HG03095 (cell line): ENCODE measurements around the gene PTPN1.
"Not testable (repeated sequence)": the region's sequence is repeated elsewhere in the genome, so short reads cannot be mapped to it uniquely, and the experiment has no call there.

Experiments used
- ATAC-seq: cut with Tn5 transposase; IDR thresholded peaks from one replicate; pipeline ENCODE4 v1.9.1; 2021; ENCODE audit warnings: moderate library complexity; ENCODE audit not compliant: unreplicated experiment

The PTPN1 gene

GRCh38 chr20:50478162-50478990 lies 31.8 kb upstream of the PTPN1 start:
- ATAC-seq = no peak

GRCh38 chr20:50481741-50482140 lies 28.4 kb upstream of the PTPN1 start:
- no peak for ATAC-seq

- ATAC-seq = no peak
Observed at GRCh38 chr20:50482396-50482981, 27.7 kb upstream of the PTPN1 start.

- ATAC-seq = no peak
Observed at GRCh38 chr20:50484271-50484976, 25.8 kb upstream of the PTPN1 start.

GRCh38 chr20:50487397-50487796 lies 22.8 kb upstream of the PTPN1 start:
- ATAC-seq = no peak

- no peak for ATAC-seq
Observed at GRCh38 chr20:50488236-50488806, 21.9 kb upstream of the PTPN1 start.

- ATAC-seq = no peak
Observed at GRCh38 chr20:50491168-50491567, 19.0 kb upstream of the PTPN1 start.

- ATAC-seq = no peak
Observed at GRCh38 chr20:50491926-50492634, 18.1 kb upstream of the PTPN1 start.

GRCh38 chr20:50493881-50494253 lies 16.3 kb upstream of the PTPN1 start:
- ATAC-seq = no peak

GRCh38 chr20:50494428-50494827 lies 15.8 kb upstream of the PTPN1 start:
- ATAC-seq = no peak

- no peak for ATAC-seq
Observed at GRCh38 chr20:50496773-50497385, 13.3 kb upstream of the PTPN1 start.

GRCh38 chr20:50498071-50498776 lies 12.0 kb upstream of the PTPN1 start:
- no peak for ATAC-seq

GRCh38 chr20:50499938-50500337 lies 10.2 kb upstream of the PTPN1 start:
- ATAC-seq = no peak

- ATAC-seq = no peak
Observed at GRCh38 chr20:50501972-50502745, 8.0 kb upstream of the PTPN1 start.

- no peak for ATAC-seq
Observed at GRCh38 chr20:50504231-50504823, 5.9 kb upstream of the PTPN1 start.

- no peak for ATAC-seq
Observed at GRCh38 chr20:50506270-50506579, 4.0 kb upstream of the PTPN1 start.

- not testable (repeated sequence) for ATAC-seq
Observed at GRCh38 chr20:50507745-50508144, 2.4 kb upstream of the PTPN1 start.

GRCh38 chr20:50508171-50508755 lies 1.9 kb upstream of the PTPN1 start:
- no peak for ATAC-seq
